K562 (cell line): ENCODE measurements around the gene TMEM273. TPM values are rescaled to one million over a fixed set of nuclear protein-coding genes. Genes with fewer than 3 reads are reported as not detected.

ENCODE experiments used
- CREB3 ChIP-seq: fragments of 450-650 bp; conservative IDR thresholded peaks from 2 replicates; pipeline ENCODE4 v1.6.1; 2016; ENCODE audit warnings: missing genetic modification characterization, low read depth, mild to moderate bottlenecking, missing compliant biosample characterization, moderate library complexity
- EP400 ChIP-seq: fragments of 450-650 bp; IDR thresholded peaks from 2 replicates; pipeline ENCODE4 v1.6.1; 2017; ENCODE audit warnings: antibody characterized with exemption, mild to moderate bottlenecking, moderate library complexity
- EWSR1 ChIP-seq: fragments of 450-650 bp; IDR thresholded peaks from 2 replicates; pipeline ENCODE4 v1.6.1; 2018; ENCODE audit warnings: borderline replicate concordance, mild to moderate bottlenecking, low read depth, moderate library complexity; ENCODE audit not compliant: partially characterized antibody
- FOXA1 ChIP-seq: fragments of 450-650 bp; IDR thresholded peaks from 2 replicates; pipeline ENCODE4 v1.6.1; 2016; ENCODE audit warnings: mild to moderate bottlenecking, borderline replicate concordance
- FOXJ3 ChIP-seq: sonication (generic); formaldehyde crosslinking; IDR thresholded peaks from 2 replicates; pipeline ENCODE4 v1.4.0; 2020; ENCODE audit warnings: mild to moderate bottlenecking, missing genetic modification reagents
- FOXK1 ChIP-seq: sonication (generic); formaldehyde crosslinking; IDR thresholded peaks from 2 replicates; pipeline ENCODE4 v1.8.0; 2022; ENCODE audit warnings: missing genetic modification reagents, mild to moderate bottlenecking, borderline replicate concordance
- HBP1 ChIP-seq: fragments of 450-650 bp; formaldehyde crosslinking; IDR thresholded peaks from 2 replicates; pipeline ENCODE4 v1.4.0; 2022; ENCODE audit warnings: missing genetic modification characterization
- HDAC1 ChIP-seq, 2 experiments: fragments of 450-650 bp; IDR thresholded peaks; 2 replicates each; pipeline ENCODE4 v1.6.1; 2016 to 2017; ENCODE audit warnings: inconsistent platforms in 1 of 2, mild to moderate bottlenecking in 1 of 2, moderate library complexity in 1 of 2
- LCOR ChIP-seq: sonication (generic); formaldehyde crosslinking; IDR thresholded peaks from 2 replicates; pipeline ENCODE4 v1.8.0; 2022; ENCODE audit warnings: mild to moderate bottlenecking, missing genetic modification reagents
- NFE2L1 ChIP-seq: fragments of 450-650 bp; IDR thresholded peaks from 2 replicates; pipeline ENCODE4 v1.6.1; 2016; ENCODE audit warnings: missing genetic modification characterization, low read depth, mild to moderate bottlenecking, missing compliant biosample characterization, moderate library complexity, borderline replicate concordance
- PHF21A ChIP-seq: fragments of 450-650 bp; IDR thresholded peaks from 2 replicates; pipeline ENCODE4 v1.6.1; 2017; ENCODE audit warnings: low read depth, borderline replicate concordance
- POLR2G ChIP-seq: fragments of 200-400 bp; formaldehyde crosslinking; IDR thresholded peaks from 2 replicates; pipeline ENCODE4 v1.6.1; 2017; ENCODE audit warnings: low read depth, mild to moderate bottlenecking, antibody characterized with exemption, low read length, moderate library complexity
- RNF2 ChIP-seq: sonication (generic); IDR thresholded peaks from 2 replicates; pipeline ENCODE4 v1.6.1; 2016
- RUNX1 ChIP-seq: sonication (generic); IDR thresholded peaks from 2 replicates; pipeline ENCODE4 v1.6.1; 2016; ENCODE audit warnings: antibody characterized with exemption, low read depth
- TOE1 ChIP-seq, 2 experiments: fragments of 450-650 bp in 1 of 2; sonication (generic) in 1 of 2; formaldehyde crosslinking in 1 of 2; IDR thresholded peaks; 2 replicates each; pipeline versions ENCODE4 v1.7.1 to v1.8.0; 2016 to 2022; ENCODE audit warnings: borderline replicate concordance in 2 of 2, mild to moderate bottlenecking in 2 of 2, antibody characterized with exemption in 1 of 2, inconsistent platforms in 1 of 2, low read depth in 1 of 2, missing genetic modification reagents in 1 of 2, moderate library complexity in 1 of 2
- YBX1 ChIP-seq: fragments of 450-650 bp; IDR thresholded peaks from 2 replicates; pipeline ENCODE4 v1.7.1; 2016; ENCODE audit warnings: mild to moderate bottlenecking
- ZFP36 ChIP-seq: fragments of 150-350 bp; IDR thresholded peaks from 2 replicates; pipeline ENCODE4 v1.6.1; 2018; ENCODE audit warnings: low read length, low read depth; ENCODE audit not compliant: partially characterized antibody
- ZNF134 ChIP-seq: fragments of 250-450 bp; sonication (Bioruptor Pico); conservative IDR thresholded peaks from 2 replicates; pipeline ENCODE4 v1.4.0; 2020
- ZNF316 ChIP-seq: fragments of 450-650 bp; IDR thresholded peaks from 2 replicates; pipeline ENCODE4 v1.6.1; 2016
- polyA plus RNA-seq, 8 experiments: library from polyadenylated mRNA; depleted of rRNA in 4 of 8; stranded (reverse) in 5 of 8; unstranded in 3 of 8; fragments of >200 nt; fragmentation: Nextera tagmentation in 2 of 8; fragmentation: Illumina TruSeq in 1 of 8; extraction: Ambion mirVana in 2 of 8; extraction: Trizol in 1 of 8; gene quantifications; 2 replicates each; pipeline versions ENCODE4 v1.2.1 to v1.2.3, GENCODE V29; 2011 to 2014; ENCODE audit warnings: inconsistent platforms in 1 of 8, missing spikeins in 1 of 8
- total RNA-seq, 7 experiments: library from RNA; depleted of rRNA in 6 of 7; stranded (reverse); fragments of >200 nt in 6 of 7; fragmentation: Illumina TruSeq in 2 of 7; extraction: Trizol in 2 of 7; gene quantifications; 2 replicates each; pipeline versions ENCODE4 v1.2.1 to v1.2.3, GENCODE V29; 2011 to 2021; ENCODE audit warnings: low replicate concordance in 1 of 7
- TF ChIP-seq, protein P1 (sequence below), 2 experiments: fragments of 450-650 bp; IDR thresholded peaks; 2 replicates each; pipeline ENCODE4 v1.6.1; 2016
- TF ChIP-seq, protein P2 (sequence below), 3 experiments: IDR thresholded peaks in 2 of 3; conservative IDR thresholded peaks in 1 of 3; 2 replicates each; pipeline ENCODE4 v1.5.1; 2011 to 2012; ENCODE audit warnings: low read length in 3 of 3, mild to moderate bottlenecking in 3 of 3, control low read depth in 2 of 3, improper control_type of control experiment in 1 of 3, inconsistent platforms in 1 of 3, low read depth in 1 of 3, mixed read lengths in 1 of 3, moderate library complexity in 1 of 3; ENCODE audit not compliant: insufficient read depth in 2 of 3

The TMEM273 gene
- total and polyA plus RNA-seq, 9 of the 15 experiments (the other 6 are each of a cell fraction or from before 2014, with no cell fraction given) = 39.2 to 131 (median 95.6) TPM

DNA sequence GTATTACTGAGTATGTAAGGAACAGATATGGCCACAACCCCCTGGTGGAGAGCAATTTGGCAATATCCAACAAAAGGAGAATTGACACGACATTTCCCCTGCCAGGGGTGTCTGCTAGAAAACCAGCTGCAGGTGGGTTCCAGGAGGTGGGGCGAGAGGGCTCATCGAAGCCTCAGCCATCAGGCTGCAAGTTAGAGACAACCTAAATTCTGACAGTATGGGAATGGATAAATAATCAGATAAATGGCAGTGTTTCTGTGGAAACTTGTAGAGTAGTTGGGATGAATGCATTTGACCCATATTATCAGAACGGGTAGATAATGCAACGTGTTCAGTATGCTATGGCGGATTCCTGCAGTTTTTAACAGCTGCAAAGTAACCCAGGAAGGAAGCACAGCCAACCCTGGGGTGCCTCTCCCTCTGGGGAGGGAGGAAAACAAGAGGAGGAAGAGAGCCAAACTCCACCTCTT, 3.5 kb downstream of the TMEM273 start (continued):
- TF ChIP-seq, protein P1, sequence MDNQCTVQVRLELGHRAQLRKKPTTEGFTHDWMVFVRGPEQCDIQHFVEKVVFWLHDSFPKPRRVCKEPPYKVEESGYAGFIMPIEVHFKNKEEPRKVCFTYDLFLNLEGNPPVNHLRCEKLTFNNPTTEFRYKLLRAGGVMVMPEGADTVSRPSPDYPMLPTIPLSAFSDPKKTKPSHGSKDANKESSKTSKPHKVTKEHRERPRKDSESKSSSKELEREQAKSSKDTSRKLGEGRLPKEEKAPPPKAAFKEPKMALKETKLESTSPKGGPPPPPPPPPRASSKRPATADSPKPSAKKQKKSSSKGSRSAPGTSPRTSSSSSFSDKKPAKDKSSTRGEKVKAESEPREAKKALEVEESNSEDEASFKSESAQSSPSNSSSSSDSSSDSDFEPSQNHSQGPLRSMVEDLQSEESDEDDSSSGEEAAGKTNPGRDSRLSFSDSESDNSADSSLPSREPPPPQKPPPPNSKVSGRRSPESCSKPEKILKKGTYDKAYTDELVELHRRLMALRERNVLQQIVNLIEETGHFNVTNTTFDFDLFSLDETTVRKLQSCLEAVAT (IDR thresholded peaks at IDR 0.05) = 0 out of 4 replicates have a peak, but pooled peaks of 1 of the 2 experiments have one; percentile 22
- TF ChIP-seq ZFP36 (no peak), YBX1 (no peak), EP400 (peak; percentile 50), HBP1 (no peak), RNF2 (no peak), TOE1 (IDR thresholded peaks at IDR 0.05; ENCODE audit: borderline replicate concordance) (no peak), TOE1 (CRISPR knock-in tag; IDR thresholded peaks at IDR 0.05; ENCODE audit: borderline replicate concordance, low read depth) (no peak), ZNF316 (peak; percentile 22; the same call in 1 of the 2 replicates), LCOR (CRISPR knock-in tag) (no peak), FOXJ3 (CRISPR knock-in tag) (no peak), FOXA1 (no peak), HDAC1 (IDR thresholded peaks at IDR 0.05) (peak in 1 of 2 experiments; percentile 54; a peak in 1 of 4 replicates), EWSR1 (no peak), RUNX1 (no peak), CREB3 (0 out of 2 replicates have a peak, but pooled peaks have one; percentile 42), NFE2L1 (tag) (no peak), POLR2G (no peak), ZNF134 (CRISPR knock-in tag) (no peak), FOXK1 (no peak), PHF21A (no peak)
- TF ChIP-seq, protein P2, sequence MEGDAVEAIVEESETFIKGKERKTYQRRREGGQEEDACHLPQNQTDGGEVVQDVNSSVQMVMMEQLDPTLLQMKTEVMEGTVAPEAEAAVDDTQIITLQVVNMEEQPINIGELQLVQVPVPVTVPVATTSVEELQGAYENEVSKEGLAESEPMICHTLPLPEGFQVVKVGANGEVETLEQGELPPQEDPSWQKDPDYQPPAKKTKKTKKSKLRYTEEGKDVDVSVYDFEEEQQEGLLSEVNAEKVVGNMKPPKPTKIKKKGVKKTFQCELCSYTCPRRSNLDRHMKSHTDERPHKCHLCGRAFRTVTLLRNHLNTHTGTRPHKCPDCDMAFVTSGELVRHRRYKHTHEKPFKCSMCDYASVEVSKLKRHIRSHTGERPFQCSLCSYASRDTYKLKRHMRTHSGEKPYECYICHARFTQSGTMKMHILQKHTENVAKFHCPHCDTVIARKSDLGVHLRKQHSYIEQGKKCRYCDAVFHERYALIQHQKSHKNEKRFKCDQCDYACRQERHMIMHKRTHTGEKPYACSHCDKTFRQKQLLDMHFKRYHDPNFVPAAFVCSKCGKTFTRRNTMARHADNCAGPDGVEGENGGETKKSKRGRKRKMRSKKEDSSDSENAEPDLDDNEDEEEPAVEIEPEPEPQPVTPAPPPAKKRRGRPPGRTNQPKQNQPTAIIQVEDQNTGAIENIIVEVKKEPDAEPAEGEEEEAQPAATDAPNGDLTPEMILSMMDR (IDR thresholded peaks at IDR 0.05 in 2 of 3, conservative IDR thresholded peaks at IDR 0.05 in 1 of 3; ENCODE audit: insufficient read depth in 2 of 3, low read depth in 1 of 3, low read length in 3 of 3) = peak in 2 of 3 experiments; percentile 15 to 26; a peak in 1 of 6 replicates
